HG02938 (cell line): ENCODE data around the gene SLC25A41.

Experiments used
- ATAC-seq: cut with Tn5 transposase; IDR thresholded peaks from one replicate; pipeline ENCODE4 v1.9.1; 2021; ENCODE audit warnings: mild to moderate bottlenecking, moderate library complexity; ENCODE audit not compliant: unreplicated experiment

Gene SLC25A41

DNA sequence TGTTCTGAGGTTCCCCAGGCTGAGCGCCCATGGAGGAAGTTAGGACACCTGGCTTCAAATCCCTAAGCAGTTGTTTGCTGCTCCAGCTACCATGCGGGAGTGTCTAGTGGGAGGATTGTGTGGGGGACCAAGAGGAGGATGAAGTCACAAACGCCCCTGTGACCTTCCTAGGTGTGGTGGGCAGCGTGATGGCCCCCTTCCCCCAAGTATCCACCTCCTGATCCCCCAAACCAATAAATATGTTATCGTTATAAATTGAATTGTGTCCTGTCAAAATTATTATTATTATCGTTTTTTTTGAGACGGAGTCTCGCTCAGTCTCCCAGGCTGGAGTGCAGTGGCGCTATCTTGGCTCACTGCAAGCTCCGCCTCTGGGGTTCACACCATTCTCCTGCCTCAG lies at the start of gene SLC25A41:
Gene SLC25A41, minus strand, starts transcription at position 101 of the 400 bp plus-strand sequence. Its CDS starts 70 bp downstream, at position 31.
- no peak for ATAC-seq

DNA sequence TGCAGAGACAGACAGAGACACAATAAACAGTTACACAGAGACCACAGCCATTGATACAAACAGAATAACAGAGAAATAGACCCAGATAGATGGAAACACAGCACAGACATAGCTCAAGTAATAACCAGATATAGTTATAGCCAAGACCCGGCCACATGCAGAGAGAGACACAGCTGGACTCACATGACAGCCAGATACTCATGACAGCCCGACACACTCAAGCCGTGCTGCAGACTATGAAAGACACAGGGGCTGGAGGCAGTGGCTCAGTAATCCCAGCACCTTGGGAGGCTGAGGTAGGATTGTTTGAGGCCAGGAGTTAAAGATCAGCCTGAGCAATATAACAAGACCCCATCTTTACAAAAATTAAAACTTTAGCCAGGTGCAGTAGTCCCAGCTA lies 49.7 kb upstream of the SLC25A41 start:
- ATAC-seq = no peak

DNA sequence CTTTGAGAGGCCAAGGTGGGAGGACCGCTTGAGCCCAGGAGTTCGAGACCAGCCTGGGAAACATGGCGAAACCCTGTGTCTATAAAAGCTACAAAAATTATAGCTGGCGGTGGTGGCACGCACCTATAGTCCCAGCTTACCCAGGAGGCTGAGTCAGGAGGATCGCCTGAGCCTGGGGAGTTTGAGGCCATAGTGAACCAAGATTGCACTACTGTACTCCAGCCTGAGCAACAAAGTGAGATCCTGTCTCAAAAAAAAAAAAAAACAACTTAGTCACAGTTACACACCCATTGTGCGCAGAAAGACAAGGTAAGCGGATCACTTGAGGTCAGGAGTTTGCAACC lies 48.8 kb upstream of the SLC25A41 start:
- ATAC-seq = no peak

DNA sequence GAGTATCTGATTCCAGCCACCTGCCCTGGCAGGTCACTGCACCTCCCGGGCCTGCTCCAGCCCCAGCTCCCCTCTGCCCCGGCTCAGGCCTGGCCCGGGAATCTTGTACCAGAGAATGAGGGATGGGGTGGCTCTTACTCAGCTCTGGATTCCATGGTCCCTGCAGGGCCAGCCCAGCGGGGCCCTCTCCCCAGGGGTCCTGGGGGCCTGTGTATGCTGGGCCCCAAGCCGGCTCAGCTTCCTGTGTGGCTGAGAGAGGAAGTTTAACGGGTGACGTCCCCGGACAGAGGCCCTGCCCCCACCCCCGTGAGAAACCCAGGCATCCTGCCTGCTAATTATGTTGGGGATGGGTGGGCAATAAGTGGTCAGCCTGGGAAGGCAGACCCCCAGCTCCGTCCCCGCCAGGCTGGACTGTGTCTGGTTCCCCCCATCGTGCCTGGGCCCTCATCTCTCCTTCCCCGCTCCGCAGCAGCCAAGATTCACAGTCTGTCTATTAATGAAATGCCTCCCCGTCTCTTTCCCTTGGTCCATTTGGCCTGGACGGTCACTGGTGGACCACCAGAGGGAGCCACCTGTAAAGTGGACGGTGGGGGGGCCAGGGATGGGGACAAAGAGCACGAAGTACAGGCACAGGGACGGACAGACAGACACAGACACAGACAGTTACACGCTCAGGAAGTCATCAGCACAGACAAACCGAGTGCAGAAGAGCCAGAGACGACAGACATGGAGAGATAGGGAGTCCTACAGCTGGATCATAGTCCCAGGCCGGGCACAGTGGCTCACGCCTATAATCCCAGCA lies 48.2 kb upstream of the SLC25A41 start, which contains the start of gene DENND1C:
Gene DENND1C, minus strand, starts transcription at position 247 of the 802 bp plus-strand sequence. Its CDS starts 92 bp downstream, at position 155.
- no peak for ATAC-seq

DNA sequence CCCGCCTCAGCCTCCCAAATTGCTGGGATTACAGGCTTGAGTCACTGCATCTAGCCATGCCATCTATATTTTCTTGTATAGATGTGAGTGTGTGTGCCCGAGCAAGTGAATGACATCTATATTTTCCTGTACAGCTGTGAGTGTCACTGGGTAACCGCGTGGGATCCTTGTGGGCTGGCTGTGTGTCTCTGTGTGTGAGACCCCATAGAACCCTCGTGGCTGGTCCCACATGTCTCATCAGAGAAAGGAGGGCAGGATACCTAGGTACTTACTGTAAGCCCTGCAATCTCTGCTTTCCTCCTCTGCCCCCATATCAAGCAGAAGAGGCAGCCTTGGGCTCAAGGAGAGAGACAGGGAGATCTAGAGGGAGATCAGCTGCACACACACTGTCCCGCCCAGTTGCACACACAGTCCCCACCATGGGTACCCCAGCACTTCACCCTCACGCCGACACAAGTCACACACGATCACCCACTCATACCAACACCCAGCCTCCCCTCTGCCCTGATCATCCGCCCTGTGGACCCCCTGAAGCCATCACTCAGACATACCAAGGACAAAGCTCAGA lies 47.4 kb upstream of the SLC25A41 start:
- no peak for ATAC-seq

DNA sequence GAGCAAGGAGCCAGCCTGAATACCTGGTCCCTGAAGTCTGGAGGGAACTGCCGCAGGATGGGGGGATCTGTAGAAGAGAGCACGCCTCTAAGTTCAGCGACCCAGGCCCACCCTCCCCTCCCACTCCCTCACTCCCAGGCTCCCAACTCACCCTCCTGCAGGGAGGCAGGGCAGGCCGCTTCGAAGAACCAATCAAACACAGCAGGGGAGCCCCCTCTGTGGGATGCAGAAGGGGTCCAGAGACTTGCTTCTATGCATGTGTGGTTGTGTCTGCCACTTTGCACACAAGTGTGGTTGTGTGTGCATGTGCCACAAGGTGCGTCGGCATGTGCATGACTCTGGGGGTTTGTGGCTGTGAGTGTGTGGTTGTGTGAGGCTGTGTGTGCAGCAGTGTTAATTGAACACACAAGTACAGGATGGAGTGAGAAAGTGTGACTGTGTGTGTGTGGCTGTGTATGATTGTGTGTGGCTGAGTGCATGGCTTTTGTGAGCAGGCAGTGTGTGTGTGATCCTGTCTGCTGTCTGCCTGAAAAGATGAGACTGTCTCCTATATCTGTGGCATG lies 46.4 kb upstream of the SLC25A41 start:
- ATAC-seq = no peak

DNA sequence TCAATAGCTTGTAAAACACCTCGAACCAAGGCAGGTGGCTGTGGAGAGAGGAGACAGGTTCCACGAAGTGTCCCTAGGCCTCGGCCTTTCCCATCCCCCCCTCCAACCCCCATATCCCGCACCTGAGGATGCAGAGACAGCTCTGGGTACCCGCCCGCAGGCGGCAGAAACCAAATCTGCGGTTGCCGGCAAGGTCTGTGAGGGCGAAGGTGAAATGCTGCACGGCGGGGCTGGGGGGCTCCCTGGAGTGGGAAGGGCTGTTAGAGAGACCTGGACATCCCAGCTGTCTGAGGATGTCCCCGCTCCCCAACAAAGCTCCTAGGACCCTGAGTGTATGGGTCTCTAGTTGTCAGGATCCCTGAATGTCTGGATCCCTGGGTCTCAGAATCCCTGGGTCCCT lies 45.3 kb upstream of the SLC25A41 start:
- no peak for ATAC-seq

DNA sequence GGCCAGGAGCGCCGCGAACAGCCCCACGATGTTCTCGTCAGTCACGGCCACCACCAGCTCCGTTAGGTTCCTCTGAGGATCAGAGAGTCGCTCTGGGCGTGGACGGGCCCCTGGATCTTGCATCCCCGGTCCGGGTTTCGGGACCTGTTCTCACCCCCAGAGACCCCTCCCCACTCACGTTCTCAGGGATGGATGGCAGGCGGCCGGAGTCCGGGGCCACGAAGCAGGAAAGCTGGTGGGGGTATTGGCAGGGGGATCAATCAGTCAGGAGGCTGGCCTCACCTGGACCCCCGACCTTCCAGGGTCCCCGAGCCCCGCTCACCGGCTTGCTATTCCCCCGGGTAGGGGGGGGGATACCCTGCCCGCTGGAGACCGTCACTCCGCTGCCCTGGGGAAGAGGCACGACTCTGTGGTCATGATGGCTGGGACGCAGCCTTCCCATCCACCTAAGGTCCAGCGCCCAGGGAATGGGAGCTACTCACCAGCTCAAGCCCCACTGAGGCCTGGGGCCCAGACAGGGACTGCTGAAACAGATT lies 43.4 kb upstream of the SLC25A41 start:
- no peak for ATAC-seq

DNA sequence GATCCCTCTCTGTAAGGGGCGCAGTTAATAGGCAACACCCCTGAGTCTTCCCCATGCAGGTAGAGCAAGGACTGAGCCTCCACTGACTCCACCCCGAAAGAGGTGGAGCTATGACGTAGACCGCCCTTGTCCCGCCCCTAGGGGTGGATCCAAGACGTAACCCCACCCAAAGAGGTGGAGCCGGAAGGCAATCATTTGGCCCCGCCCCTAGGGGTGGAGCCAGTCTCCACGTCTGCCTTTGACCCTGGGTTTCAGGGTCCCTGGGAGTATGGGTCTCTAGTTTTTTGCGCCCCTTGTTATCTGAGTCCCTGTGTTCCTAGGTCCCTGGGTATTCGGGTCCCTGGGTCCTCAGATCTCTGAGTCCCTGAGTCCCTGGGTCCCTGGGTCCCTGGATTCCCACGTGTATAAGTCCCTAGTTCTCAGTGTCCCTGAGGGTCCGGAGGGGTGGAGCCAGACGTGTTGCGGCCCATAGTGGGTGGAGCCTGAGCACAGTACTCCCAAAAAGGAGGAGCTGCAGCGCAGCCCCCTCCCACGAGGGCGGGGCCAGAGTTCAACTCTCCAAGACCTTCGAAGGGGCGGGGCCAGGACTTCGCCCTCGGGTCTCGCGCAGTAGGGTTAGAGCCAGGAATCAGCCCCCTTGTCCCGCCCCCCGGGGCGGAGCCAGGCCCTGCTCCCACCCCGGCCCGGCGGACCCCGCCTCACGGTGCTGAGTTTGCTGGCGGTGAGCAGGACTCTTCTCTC lies 42.8 kb upstream of the SLC25A41 start:
- ATAC-seq = no peak

DNA sequence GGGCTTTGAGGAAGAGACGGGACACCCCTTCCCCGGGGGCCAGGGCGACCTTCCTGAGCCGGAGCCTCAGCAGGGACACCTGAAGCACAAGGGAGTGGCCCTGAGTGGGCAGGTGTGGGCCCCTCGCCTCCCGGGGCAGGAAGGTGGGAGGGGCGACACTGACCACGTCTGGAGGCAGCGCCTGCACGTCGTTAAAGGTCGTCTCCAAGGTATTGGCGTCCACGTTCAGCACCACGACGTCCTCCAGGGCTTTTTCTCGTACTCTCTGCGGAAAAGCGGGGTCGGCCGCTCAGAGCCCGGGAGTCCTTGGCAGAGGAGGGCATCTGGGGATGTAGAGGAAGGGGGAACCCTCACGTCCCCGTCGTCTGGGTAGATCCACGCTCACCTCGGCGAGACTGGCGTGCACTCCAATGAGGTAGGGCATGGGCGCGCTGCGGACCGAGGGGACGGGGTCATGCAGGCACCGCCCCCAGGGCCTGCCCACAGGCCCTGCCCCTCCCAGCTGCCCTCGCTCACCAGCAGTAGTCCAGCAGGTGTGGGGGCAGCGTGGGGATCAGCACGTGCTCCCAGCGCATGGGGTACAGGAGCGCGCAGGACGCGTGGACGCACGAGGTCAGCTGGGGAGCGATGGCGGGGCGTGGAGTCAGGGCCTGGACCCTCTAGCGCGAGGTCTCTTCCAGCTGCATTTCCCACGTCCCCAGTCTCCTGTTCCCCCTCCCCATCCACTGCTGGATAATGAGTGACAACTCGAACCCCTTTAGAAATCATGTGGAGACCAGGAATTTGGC lies 42.0 kb upstream of the SLC25A41 start:
- ATAC-seq = no peak

DNA sequence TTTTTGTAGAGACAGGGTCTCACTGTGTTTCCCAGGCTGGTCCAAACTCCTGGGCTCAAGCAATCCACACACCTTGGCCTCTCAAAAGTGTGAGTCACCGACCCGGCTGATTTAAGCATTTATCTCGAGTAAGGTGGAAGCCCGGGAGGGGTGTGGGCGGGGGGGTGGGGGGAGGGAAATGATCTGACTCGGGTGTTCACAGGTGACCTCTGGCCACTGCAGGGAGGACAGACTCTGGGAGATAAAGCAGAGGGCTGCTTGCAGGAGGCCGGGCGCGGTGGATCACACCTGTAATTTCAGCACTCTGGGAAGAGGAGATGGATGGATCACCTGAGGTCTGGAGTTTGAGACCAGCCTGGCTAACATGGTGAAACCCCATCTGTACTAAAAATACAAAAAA lies 40.1 kb upstream of the SLC25A41 start:
- ATAC-seq = no peak

DNA sequence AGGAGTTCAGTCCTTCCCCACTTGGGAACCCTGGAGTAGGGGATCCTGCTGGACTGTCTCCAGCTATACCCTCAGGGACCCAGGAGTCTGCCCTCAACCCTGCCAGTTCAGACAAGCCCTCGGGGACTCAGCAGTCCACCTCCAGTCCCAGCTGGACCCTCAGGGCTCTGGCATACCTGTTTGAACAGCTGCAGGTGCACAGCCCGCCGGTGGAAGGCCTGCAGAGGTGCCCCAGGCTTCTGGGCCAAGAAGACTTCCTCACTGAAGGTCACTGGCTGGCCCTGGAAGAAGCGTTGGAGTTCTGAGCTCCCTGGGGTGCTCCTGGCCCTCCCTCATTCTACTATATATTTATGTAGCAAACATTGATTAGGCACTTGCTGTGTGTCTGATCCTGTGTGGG lies 39.1 kb upstream of the SLC25A41 start:
- ATAC-seq = no peak

DNA sequence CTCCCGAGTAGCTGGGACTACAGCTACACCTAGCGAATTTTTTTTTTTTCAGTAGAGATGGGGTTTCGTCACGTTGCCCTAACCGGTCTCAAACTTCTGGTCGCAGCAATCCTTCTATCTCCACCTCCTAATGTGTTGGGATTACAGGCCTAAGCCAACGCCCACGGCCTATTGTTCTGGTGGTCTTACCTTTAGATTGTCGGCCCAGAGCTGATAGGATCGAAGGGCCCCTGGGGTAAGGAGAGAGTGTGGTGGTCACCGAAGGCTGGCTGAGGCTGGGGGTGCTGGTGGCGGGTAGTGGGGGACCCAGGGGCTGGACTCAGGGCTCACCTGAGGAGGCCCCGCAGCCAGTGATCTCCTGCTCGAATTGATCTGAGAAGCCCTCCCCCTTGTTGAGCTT lies 37.5 kb upstream of the SLC25A41 start:
- ATAC-seq = no peak

DNA sequence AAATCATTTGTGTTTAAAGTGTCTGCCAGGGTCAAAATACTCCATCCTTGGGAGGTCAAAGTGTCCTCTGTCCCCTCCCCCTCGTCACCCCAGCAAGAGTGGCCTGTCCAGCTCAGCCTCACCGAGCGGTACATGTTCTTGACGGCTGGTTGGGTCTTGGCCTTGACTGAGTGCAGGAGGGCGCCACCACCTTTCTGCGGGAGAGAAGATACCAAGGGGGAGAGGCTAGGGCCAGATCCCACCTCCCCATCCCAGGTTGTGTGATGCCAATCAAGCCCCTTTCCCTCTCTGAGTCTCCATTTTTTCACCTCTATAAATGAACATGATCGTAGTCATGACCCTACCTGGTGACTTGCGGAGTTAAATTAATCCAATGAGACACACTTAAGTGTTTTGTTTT lies 36.6 kb upstream of the SLC25A41 start:
- no peak for ATAC-seq

DNA sequence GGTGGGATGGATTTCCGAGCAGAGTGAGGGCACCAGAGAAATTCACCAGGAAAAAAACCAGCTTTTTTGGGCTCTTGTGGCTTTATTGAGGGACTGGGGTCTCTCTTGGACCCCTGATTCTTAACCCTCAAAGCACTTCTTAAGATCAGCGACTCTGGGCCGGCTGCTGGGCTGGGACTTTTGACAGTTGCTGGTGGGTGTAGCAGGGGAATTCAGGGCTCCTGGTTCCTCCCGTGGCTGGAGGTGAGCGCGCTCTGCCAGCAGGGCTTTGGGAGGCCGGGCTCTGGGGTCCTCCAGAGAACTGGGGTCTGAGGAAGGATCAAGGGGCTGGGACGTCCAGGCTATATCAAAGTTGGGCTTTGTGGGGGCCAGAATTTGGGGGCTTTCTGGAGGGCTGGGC lies 33.8 kb upstream of the SLC25A41 start:
- ATAC-seq = no peak

DNA sequence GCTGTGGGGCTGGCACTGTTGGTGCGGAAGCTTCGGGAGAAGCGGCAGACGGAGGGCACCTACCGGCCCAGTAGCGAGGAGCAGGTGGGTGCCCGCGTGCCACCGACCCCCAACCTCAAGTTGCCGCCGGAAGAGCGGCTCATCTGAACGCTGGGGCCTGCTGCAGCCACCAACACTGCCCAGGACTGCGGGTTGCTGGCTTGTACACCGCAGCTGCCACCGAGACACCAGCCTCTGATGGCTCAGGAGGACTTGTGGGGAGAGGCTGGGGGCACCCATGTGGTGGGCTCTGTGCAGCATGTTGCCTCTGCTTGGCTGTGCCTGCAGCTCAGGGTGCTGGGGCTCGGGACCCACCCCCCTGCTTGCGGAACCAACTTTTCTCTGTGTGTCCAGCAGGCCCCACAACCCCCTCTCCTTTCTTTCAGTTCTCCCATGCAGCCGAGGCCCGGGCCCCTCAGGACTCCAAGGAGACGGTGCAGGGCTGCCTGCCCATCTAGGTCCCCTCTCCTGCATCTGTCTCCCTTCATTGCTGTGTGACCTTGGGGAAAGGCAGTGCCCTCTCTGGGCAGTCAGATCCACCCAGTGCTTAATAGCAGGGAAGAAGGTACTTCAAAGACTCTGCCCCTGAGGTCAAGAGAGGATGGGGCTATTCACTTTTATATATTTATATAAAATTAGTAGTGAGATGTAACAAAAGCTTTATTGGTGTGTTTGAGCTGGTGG lies 33.1 kb upstream of the SLC25A41 start:
- no peak for ATAC-seq

DNA sequence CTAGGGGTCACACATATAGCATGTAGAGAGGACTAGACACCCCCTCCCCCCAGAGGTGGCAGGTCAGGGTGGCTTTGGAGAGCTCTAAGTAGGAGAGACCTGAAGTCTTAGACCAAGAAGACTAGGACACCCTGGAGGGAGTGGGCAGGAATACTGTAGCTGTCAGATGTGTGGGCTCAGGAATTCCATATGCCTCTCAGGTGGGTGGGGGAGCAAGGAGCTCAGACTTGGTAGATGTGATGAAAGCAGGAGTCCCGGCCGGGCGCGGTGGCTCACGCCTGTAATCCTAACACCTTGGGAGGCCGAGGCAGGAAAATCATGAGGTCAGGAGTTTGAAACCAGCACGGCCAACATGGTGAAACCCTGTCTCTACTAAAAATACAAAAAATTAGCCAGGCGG lies 32.1 kb upstream of the SLC25A41 start:
- no peak for ATAC-seq

DNA sequence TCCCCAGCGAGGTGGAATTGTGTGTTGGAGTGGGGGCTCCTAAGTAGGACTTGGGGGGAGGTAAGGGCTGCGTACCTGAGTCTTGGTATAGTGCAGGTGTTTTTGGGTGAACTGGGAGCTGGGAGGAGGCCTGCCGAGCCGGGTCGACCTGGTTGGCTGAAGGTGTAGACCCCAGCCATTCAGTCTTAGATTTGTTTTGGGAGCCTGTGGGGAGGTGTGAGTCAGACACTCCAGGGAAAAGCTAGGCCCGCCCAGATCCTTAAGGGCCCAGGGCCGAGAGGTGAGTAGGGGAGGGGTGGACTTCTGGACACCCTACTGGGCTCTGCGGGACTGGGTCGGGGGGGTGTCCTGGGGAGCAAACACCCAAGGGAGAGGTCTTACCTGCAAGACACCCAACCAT lies 31.4 kb upstream of the SLC25A41 start:
- ATAC-seq = no peak

DNA sequence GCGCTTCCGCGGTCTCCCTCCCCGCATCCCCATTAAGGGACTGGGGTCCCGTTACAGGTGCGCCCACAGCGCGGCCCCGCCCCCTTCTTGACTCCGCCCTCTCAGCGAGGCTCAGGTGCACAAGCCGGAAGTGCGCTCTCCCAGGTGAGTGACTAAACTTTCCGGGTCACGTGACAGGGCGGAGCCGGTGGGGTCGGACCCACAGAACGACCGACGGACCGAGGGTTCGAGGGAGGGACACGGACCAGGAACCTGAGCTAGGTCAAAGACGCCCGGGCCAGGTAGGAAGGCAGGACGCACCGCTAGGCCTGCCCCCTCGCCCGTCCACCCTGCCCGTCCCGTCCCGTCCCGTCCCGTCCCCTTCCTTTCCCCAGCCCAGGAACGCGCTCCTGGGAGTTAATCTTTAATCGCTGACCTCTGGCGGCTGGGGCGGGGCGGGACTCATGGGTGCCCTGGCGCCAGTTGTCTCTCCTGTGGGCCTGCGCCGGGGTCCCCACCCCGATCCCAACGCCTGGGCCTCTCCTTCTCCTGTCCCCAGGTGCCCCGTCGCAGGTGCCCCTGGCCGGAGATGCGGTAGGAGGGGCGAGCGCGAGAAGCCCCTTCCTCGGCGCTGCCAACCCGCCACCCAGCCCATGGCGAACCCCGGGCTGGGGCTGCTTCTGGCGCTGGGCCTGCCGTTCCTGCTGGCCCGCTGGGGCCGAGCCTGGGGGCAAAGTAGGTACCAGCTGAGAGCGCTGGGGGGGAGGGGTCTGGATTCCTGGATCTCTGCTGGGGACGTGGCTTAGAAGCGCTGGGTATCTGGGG lies 30.7 kb upstream of the SLC25A41 start, which contains the start of gene CRB3:
Gene CRB3, plus strand, starts transcription at position 202 of the 804 bp plus-strand sequence. Its CDS starts 431 bp downstream, at position 633.
- no peak for ATAC-seq
